ENCODE data around the gene BCL11A.

GRCh38 chr2:60565472-60565871 lies 12.0 kb upstream of the BCL11A start:
- TF ChIP-seq CTCF (IDR thresholded peaks at IDR 0.05) = peak in 1 of 3 donors; percentile 21
- no peak for TF ChIP-seq POLR2A (IDR thresholded peaks at IDR 0.05)
